HG02885 (cell line): ENCODE data around the gene WDR70.
A peak's percentile ranks its signal among the peaks of the same experiment; 100 is the strongest.
"Not testable (repeated sequence)": the region's sequence is repeated elsewhere in the genome, so short reads cannot be mapped to it uniquely, and the experiment has no call there.

Experiments used
- ATAC-seq: cut with Tn5 transposase; IDR thresholded peaks from one replicate; pipeline ENCODE4 v1.9.1; 2021; ENCODE audit warnings: mild to moderate bottlenecking; ENCODE audit not compliant: unreplicated experiment, poor library complexity

WDR70 gene

DNA sequence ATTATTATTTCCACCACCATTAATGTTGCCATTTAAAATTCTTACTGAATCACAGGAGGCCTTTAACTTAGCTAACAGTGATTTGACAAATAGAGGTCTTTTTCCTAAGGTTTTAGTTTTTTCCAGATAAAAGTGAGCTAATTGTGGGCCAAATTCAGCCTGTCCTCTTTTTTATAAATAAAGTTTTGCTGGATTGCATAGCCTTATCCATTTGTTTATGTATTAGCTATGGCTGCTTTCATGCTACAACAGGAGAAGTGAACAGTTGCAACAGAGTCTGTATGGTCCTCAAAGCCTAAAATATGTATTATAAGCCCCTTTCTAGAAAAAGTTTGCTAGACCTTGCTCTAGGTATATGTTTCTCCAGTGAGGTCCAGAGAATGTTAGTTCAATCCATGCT, 288.3 kb downstream of the WDR70 start:
- no peak for ATAC-seq

DNA sequence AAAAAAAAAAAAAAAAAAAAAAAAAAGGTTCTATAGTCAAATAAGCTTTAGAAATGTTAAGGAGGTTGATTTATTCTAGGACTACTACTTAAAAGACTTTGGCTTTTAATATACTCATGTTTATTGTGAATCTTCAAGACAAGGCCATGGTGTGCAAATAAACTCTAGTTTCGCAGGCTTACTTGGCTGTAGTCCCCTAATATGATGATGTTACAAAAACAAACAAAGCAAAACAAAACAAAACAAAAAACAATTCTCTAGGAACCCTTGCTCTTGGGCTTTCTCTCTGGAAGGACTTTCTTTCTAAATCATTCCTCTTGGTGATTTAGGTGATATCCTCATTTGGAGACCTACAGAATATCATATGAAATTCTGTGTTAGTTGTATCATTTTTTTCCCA, 288.7 kb downstream of the WDR70 start:
- no peak for ATAC-seq

DNA sequence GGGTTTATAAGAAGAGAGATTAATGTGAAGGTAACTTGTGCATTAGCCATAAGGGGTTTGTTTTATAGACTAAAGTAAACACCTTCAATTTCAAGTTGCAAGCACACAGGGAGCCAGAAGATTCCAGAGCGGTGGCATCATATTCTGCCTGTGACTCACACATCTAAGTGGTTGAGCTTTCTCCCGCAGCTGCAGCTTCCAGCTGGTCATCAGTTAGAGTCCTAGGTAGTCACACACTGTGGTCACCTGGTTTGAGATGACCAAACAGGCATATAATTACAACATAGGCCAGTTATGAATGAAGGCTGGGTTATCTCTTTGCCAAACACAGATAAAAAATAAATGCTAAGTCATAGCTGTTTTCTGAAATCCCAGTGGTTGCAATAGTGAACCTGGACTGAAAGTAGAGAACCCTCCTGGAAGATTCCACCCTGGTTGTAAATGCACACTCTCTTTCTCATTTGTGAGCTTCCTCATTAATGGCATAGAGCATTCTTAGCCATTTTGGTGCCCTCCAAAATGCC, 289.5 kb downstream of the WDR70 start:
- no peak for ATAC-seq

DNA sequence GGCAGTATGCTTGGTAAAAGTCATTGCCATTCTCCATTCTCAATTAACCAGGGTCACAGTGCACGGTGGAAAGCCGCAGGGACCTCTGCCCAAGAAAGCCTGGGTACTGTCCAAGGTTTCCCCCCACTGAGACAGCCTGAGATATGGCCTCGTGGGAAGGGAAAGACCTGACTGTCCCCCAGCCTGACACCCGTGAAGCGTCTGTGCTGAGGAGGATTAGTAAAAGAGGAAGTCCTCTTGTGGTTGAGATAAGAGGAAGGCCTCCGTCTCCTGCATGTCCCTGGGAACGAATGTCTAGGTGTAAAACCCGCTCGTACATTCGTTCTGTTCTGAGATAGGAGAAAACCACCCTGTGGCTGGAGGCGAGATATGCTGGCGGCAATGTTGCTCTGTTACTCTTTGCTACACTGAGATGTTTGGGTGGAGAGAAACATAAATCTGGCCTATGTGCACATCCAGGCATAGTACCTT, 293.0 kb downstream of the WDR70 start:
- peak; percentile 87 for ATAC-seq

DNA sequence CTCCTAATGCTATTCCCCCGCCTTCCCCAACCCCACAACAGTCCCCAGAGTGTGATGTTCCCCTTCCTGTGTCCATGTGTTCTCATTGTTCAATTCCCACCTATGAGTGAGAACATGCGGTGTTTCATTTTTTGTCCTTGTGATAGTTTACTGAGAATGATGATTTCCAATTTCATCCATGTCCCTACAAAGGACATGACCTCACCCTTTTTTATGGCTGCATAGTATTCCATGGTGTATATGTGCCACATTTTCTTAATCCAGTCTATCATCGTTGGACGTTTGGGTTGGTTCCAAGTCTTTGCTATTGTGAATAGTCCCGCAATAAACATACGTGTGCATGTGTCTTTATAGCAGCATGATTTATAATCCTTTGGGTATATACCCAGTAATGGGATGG, 295.2 kb downstream of the WDR70 start:
- not testable (repeated sequence) for ATAC-seq

DNA sequence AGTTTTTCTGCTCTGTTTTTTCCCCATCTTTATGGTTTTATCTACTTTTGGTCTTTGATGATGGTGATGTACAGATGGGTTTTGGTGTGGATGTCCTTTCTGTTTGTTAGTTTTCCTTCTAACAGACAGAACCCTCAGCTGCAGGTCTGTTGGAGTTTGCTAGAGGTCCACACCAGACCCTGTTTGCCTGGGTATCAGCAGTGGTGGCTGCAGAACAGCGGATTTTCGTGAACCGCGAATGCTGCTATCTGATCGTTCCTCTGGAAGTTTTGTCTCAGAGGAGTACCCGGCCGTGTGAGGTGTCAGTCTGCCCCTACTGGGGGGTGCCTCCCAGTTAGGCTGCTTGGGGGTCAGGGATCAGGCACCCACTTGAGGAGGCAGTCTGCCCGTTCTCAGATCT, 300.2 kb downstream of the WDR70 start:
- ATAC-seq: not testable (repeated sequence)

DNA sequence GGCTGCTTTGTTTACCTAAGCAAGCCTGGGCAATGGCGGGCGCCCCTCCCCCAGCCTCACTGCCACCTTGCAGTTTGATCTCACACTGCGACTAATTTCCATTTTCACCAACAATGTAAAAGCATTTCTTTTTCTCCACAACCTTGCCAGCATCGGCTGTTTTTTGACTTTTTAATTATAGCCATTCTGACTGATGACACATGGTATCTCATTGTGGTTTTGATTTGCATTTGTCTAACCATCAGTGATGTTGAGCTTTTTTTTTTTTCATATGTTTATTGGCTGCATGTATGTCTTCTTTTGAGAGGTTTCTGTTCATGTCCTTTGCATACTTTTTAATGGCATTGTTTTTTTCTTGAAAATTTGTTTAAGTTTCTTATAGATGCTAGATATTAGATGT, 300.8 kb downstream of the WDR70 start:
- ATAC-seq: not testable (repeated sequence)

DNA sequence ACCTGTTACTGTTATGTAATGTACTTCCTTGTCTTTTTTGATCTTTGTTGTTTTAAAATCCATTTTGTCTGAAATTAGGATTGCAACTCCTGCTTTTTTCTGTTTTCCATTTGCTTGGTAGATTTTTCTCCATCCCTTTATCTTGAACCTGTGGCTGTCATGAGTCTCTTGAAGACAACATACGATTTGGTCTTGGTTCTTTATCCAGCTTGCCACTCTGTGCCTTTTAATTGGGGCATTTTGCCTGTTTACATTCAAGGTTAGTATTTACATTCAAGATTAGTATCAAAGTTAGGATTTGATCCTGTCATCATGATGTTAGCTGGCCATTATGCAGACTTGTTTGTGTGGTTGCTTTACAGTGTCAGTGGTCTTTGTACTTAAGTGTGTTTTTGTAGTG, 304.0 kb downstream of the WDR70 start:
- no peak for ATAC-seq

DNA sequence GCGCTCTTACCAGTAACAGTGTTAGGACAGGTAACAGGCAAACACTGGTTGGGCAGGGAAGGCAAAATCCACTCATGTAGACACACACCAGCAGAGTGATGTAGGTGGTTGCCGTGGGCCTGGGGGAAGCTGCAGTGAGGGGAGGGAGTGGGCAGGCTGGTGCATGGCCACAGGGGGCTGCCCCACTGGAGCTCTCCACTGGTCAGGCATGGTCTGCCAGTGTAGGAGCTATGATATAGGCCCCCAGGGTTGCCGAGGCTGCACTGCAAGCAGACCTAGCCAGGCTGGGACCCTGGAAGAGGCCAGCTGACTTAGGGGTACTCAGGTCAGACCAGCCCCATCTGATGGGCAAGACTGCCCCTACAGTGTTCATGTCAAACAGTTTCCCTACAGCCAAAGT, 306.1 kb downstream of the WDR70 start:
- ATAC-seq: no peak

DNA sequence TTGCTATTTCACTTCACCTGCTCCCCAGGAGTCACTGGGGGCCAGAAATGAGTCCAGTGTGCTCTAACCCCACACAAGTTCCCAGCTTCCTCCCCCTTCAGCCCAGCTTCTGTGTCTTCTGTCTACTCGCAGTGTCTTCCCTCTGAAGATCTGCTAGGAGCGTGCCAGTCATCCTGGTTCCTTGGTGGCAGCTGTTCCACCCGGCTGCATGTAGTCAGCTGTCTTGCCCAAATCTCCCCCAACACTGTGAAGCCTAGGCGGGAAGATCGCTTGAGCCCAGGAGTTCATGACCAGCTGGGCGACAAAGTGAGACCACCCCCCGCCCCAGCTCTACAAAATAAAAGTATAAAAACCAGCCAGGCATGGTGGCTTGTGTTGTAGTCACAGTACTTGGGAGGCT, 306.7 kb downstream of the WDR70 start:
- ATAC-seq: no peak

DNA sequence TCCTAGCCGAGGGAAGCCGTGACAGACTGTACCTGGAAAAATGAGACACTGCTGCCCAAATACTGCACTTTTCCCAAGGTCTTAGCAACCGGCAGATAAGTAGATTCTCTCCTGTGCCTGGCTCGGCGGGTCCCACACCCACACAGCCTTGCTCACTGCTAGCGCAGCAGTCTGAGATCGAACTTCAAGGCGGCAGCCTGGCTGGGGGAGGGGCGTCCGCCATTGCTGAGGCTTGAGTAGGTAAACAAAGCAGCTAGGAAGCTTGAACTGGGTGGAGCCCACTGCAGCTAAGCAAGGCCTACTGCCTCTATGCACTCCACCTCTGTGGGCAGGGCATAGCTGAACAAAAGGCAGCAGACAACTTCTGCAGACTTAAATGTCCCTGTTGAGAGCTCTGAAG, 309.8 kb downstream of the WDR70 start:
- not testable (repeated sequence) for ATAC-seq

DNA sequence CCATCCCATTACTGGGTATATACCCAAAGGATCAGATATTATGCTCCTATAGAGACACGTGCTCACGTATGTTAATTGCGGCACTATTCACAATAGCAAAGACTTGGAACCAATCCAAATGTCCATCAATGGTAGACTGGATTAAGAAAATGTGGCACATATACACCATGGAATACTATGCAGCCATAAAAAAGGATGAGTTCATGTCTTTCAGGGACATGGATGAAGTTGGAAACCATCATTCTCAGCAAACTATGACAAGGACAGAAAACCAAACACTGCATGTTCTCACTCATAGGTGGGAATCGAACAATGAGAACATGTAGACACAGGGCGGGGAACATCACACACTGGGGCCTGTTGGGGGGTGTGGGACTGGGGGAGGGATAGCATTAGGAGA, 315.2 kb downstream of the WDR70 start:
- not testable (repeated sequence) for ATAC-seq

DNA sequence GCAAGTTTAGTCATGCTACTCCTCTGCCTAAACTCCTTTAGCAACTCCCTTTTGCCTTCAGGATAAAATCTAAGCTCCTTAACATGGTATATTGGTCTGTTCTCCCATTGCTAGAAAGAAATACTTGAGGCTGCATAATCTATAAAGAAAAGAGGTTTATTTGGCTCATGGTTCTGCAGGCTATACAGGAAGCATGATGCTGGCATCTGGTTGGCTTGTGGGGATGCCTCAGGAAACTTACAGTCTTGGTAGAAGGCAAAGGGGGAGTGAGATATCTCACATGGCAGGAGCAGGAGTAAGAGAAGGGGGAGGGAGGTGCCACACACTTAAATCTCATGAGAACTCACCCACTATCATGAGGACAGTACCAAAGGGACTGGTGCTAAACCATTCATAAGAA, 315.7 kb downstream of the WDR70 start:
- ATAC-seq: no peak

DNA sequence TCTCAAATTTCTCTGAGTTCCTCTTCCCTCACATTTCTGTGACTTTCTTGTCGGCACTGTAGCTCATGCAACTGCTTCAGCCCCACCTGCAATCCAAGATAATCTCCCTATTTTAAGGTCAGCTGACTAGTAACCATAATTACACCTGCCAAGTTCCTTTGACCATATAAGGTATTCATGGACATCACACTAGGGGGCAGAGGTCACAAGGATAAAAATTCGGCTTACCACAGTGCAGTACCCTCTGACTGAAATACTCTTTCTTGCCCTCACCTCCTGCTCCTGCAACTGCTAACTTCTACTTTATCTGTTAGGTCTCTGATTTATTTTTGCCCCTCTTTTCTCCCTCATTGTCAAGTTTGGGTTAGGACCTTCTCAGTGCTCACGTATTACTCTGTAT, 316.5 kb downstream of the WDR70 start:
- no peak for ATAC-seq

DNA sequence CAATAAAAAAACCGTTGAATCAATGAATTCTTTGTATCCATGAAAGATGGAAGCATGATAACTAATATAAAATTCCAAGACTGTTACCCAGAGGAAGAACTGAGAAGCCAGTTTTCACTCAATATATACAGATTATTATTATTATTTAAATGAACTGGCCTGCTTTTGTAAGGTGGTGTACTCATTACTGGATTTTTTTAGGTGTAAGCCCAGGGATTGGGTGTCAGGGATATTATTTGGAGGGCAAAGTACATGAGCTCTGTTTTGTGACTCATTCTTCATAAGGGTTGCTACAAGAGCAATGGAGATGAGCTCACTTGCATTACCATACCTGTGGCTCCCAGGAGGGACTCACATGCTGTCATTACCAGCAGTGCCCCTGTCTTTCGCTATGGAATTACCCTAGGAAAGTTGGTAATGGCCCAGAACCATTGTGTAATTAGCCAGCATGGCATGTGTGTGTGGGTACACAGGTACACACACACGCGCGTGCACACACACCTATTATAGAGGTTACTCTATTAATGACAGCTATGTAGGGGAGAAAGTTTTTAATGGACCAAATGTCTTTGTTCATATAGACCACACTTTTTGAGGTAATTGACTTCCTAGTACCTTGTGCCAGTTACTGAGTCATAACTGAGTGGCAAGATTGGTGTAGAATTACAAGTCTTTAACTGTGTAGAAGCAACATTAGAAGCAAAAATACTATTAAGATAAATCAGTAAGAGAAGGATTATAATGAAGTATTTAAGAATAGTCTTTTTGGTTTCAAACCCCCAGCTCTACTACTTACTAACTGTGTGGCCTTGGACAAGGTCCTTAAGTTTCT, 317.3 kb downstream of the WDR70 start:
- ATAC-seq: no peak

DNA sequence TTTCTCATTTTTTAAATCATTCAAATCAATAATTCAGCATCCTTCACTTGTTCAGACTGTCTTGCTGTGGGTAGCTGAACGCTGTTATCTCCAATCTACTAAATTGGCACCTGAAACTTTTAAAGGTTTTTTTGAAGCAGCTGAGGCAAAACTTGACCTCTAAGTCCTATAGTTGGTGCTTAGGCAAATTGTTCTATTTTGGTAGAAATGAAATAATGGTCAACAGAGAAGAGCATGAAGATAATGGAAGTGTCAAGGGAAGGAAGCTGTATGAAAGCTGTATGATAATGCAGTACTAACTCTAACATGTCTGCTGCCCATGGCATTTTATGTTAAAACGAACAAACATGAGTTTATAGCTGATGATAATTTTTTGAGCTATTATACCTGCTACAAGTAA, 322.8 kb downstream of the WDR70 start:
- ATAC-seq: peak; percentile 49

DNA sequence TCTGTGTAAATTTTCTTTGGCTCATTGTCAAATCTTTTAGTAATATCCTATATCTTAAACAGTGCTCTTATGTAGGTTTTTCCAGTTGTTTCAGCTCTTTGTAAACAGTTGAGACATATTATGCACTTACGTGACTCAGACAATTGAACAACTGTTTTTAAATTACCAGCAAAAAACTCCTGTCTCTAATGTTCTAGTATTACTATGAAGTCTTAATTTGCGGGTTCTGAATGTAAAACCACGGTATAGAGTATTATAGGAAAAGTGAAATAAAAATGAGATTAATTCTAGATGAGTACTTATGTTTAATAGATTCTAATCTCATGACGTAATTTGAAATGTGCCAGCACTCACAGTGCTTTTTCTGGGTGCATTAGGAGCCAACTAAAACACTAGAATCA, 324.7 kb downstream of the WDR70 start:
- no peak for ATAC-seq

DNA sequence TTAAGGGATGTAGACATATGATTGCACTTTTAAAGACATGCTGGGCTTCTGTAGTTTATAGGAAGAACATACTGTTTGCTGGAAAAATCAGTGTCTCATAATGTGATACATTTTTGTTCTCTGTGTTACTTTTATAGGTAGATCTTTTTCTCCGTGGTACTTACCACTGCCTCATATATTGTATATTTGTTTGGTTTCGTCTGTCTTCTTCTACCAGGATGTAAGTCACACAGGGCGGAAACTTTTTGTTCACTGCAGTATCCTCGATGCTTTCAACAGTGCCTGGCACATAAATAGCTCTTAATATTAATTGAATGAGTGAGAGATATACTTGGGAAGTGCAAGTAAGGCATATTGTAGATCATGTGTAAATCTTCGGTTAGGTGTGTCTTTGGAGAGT, 325.3 kb downstream of the WDR70 start:
- ATAC-seq: no peak

DNA sequence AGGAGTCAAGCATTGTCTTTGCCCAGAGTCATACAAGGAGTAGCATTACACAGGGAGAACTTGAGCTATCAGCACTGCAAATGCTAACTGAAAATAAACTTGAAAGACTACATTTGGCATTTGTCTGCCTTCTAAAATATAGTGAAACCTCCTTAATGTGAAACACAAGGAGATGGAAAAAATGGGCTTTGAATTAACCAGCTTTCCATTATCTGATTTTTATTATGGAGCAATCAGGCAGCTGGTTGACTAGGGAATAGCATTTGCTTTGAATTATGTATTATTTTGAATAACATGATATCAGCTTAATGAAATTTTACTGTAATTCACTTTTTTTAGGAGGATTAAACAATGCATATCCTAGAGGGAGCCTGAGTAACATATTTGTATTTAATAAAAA, 329.9 kb downstream of the WDR70 start:
- ATAC-seq: no peak

DNA sequence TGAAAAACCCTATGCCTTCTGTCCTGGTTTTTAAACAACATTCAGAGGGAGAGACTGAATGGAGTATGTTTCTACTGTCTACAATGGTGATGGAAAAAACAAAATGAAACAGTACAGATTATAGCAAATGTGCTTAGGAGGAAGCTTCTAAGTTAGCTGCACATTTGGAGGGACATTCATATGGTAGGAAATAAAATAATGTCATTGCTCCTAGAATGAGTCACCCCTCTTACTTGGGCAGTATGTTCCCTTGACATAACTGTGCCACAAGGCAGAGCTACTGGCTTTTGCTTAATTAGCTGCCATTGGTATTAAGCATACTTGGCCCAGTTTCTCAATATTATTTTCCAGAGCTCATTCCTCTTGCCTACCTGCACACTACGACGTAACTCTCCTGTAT, 331.8 kb downstream of the WDR70 start:
- no peak for ATAC-seq

DNA sequence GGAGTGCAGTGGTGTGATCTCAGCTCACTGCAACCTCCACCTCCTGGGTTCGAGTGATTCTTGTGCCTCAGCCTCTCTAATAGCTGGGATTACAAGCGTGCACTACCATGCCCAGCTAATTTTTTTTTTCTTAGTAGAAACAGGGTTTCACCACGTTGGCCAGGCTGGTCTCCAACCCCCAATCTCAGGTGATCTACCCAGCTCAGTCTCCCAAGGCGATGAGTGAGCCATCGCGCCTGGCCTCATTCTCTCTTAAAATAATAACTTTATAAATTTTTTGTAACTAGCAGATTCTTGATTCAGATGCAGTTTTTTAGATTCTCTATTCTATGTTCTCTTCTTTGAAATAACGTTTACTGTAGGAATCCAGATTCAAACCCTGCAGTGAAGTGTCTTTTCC, 333.6 kb downstream of the WDR70 start:
- ATAC-seq: no peak

DNA sequence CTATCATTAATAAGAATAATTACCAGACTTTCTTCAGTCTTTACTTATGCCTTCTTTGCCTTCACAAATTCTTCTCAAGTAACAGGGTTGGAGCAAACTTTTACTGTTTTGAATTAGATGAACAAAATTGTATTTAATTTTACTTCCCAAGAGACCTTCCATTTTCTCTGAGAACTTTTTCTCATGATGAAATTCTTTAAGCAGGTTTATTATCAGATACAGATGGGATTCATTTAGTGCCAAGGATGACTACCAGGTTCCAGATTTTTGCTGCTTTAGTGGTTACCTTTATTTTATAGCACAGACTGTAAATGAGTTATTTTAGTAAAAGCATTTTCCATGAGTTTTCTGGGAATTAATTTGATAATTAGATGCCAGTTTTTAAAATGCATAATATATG, 335.6 kb downstream of the WDR70 start:
- no peak for ATAC-seq
